Activated CD4-positive, alpha-beta T cell treated with anti-CD3 and anti-CD28 coated beads for 48 hours (primary cell): Measurements from ENCODE around the gene SLC27A2.
A peak's percentile ranks its signal among the peaks of the same experiment; 100 is the strongest.

Experiments used
- DNase-seq: peaks from one replicate; pipeline ENCODE4 v3.0.0-alpha.2; 2020

Gene SLC27A2

GRCh38 chr15:50244959-50245624, 63.1 kb downstream of the SLC27A2 start:
- no peak for DNase-seq

GRCh38 chr15:50246631-50247030, 64.6 kb downstream of the SLC27A2 start:
- no peak for DNase-seq

DNA sequence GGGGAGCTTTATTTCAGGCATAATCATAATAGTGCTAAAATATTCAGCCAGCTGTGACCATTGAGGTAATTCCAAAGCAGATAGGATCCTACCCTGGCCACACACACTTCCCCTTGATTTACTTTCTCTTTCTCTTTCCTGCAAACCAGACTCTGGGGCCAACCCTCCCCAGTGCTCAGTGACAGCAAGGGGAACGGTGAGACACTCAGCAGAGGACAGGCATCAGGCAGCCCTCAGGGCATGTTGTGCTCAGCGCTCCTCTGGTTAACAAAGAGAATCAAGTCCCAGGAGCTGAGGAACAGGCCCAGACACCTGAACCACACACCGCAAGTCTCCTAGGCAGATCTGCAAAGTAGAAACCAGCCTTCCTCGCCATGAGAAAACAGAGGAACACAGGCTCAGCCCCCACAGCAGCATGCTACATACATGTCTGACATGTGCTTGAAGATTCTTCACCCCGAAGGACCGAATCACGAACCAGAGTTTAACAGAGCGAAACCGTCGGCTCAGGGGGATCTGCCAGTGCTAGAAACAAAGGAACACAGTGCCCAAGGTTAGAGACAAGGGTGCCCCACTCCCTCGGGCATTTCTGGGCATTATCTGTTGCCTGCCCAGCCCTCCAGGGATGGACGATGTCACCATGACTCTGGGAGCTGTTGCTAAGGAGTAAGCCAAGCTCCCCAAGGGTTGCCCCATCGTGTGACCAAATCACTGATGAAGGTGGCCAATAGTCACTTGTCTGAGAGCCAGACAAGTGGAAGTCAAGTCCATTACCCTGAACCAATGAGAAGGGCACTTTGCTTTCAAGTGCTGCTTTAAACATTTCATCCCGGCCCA, 66.0 kb downstream of the SLC27A2 start:
- peak; percentile 66 for DNase-seq

DNA sequence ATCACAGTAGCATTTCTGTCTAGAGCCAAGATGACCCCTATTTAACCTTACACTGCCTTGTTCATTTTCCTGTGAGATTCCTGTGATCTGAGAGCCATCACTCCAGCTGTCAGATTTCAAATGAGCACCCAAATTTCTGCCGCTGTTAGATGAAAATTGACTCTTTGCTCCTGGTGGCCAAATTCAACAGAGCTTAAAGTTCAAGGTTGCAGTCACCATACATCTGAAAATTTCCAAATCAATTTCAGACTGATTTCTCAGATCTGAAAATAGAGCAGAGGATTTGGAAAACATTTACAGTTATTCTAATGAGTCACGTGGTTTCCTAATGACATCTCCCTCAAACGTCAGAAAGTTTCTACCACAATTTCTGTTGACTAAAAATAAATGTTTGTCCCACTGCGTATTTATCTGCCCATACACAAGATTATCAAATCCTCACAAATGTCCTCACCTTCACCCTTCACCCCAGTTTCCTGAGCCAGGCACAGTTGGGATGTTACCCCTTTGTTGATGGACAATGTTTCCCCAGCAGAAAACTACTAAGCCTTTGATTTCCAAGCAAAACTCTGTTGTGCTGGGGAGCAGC, 67.1 kb downstream of the SLC27A2 start:
- DNase-seq = no peak

DNA sequence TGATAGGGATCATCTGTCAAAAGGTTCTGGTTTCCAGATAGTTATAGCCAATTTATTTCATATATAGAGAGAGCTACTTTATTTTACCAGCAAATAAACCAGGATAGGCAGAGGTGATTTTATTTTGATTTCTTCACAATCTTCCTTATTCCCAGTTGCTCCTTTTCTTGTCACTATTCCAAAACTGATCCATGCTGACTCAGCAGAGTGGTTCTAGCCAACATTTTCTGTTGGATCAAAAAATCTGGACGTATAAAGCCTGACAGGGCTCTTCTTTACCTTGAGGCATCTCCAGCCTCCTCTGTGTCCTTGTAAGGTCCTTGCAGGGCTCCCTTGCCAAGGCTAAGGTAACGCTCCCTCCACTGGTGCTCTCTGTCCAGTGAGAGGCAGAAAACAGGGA, 67.7 kb downstream of the SLC27A2 start:
- DNase-seq = no peak

DNA sequence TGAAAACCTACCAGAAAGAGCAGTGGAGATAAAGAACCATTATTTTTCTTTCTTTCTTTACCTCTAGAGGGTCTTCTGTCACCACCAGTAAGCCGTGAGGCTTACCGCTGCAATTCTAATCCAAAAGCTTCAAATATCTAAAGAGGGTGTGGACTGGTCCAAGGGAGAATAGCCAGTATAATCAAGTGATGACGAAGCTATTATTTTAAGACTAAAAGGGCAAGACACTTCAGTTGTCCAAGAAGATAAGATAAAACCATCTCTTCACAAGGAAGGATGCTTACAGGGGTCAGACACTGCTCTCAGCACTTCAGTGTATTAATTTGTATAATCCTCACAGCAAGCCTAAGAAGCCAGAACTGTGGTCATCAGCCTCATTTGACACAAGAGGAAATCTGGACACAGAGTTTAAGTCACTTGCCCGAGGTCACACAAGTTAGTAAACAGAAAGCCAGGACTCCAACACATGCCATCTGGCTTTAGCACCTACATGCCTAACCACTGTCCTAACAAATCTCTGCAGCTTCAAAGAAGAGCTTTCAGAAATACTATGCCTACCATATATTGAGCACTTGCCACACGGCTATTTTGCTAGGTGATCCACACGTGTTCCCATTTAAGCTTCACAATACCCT, 68.9 kb downstream of the SLC27A2 start:
- DNase-seq = no peak

DNA sequence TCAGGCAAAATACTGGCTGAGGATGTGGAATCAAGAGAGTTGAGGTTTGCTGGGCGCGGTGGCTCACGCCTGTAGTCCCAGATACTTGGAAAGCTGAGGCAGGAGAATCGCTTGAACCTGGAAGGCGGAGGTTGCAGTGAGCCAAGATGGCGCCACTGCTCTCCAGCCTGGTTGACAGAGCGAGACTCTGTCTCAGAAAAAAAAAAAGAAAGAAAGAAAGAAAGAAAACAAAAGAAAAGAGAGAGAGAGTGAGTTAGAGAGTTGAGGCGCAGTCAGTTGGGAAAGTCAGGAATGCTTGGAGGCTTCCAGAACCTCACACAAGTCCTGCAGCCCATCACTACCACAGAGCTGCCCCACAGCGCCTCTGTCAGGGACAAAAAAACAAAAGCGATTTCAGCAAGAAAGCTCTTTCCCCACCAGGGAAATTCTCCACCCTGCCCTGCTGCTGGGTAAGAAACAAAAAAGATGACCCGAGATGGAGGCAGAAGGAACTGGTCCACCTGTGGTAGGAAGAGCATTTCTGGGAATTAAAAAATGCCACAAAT, 69.7 kb downstream of the SLC27A2 start:
- DNase-seq = no peak

DNA sequence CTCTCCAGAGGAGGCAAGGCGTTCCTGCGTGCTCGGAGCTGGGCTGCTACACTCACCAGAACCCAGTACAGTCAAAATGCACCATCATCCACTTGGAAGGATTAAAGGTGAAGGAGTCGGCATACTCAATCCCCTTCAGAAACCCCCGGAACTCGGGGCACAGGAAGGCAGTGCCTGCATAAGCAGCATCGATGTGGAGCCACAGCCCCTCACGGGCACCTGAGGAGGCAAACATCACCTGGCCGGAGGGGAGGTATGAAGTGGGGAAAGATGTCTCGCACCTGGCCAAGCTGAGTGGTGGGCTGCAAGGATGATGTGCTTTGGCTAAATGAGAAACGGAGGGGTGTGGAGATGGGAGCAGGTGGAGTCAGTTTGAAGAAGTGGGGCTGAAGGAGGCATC, 70.6 kb downstream of the SLC27A2 start:
- DNase-seq = no peak

GRCh38 chr15:50256188-50257041, 74.4 kb downstream of the SLC27A2 start:
- no peak for DNase-seq

GRCh38 chr15:50257332-50257731, 75.3 kb downstream of the SLC27A2 start:
- DNase-seq = no peak

GRCh38 chr15:50257924-50258323, 75.9 kb downstream of the SLC27A2 start:
- DNase-seq = no peak

DNA sequence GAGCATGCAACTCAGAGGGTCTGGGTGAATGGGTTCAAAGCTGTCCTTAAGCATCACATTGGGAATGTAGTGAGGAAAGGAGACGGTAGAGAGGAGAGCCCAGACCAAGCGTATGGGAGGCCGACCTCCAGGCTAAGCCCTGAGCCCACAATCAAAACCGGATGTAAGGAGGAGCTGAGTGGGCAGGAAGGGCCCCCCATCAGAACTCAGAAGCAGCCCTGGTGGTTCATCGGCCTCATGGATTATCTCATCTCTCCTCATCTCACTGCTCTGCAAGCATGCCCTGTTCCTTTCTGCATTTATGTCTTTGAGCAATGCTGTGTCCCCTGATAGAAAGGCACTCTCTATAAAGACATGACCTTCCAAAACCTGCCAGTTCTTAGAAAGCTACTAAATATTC, 77.3 kb downstream of the SLC27A2 start:
- DNase-seq = no peak

- DNase-seq = no peak
These were observed 79.0 kb downstream of the SLC27A2 start for GRCh38 chr15:50260969-50261496.

DNA sequence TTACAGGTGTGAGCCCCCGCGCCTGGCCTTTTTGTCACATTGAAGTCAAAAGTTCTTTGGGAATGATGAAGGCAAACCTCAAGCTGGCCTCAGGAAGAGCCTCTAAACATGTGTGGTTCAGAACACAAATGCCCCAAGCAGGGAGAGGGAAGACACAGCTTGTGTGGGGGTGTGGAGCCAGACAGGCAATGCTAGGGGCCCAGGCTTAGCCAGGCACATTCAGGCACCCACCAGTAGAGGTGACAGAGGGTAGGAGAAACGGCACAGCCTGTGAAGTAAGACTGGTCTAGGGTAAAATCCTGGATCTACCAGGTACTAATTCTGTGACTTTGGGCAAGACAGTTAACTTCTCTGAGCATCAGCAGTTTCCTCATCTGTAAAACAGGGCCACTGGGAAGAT, 80.0 kb downstream of the SLC27A2 start:
- peak; percentile 58 for DNase-seq

- DNase-seq = peak; percentile 65
These were observed 80.5 kb downstream of the SLC27A2 start for GRCh38 chr15:50262533-50262932.

- DNase-seq = no peak
These were observed 83.6 kb downstream of the SLC27A2 start, which contains the start of gene HDC for GRCh38 chr15:50265620-50266019. Gene HDC (minus strand): TSS chr15:50265726. CDS start chr15:50265623, 103 bp downstream.

- DNase-seq = no peak
These were observed 85.6 kb downstream of the SLC27A2 start for GRCh38 chr15:50267577-50267976.

DNA sequence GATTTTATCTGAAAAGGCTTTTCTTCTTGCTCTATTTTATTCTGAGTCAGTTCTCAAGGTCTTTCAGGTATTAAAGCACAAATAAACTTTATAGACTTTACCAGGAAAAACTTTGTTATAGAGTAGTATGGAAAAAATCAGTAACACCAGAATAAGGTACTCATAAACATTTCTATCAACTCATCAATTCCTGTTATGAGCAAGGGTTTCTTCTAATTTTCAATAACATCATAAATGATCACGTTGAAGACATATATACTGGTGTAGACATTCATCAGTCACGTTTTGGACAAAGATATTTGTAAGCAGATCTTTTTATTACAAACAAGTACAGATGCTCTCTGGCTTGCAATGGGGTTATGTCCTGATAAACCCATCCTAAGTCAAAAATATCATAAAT, 93.1 kb downstream of the SLC27A2 start:
- DNase-seq = no peak

DNA sequence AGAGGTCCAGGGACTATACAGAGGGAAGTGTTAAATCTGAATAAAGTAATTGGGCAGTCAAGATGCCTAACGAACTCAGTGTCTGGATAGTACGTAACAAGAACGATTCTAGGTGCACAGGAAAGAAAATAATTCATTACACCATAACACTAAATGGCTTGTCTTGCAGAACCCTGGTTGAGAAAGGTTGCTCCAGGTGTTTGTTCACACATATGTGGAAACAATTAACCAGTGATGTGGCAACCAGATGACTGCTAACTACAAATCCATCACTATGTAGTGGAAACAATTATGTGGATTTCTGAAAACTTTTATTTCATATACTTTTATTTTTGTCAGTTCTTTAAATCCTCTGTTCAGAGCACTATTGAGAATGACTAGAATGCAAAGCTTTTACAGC, 93.9 kb downstream of the SLC27A2 start:
- DNase-seq = no peak

GRCh38 chr15:50277370-50277769, 95.4 kb downstream of the SLC27A2 start:
- no peak for DNase-seq

DNA sequence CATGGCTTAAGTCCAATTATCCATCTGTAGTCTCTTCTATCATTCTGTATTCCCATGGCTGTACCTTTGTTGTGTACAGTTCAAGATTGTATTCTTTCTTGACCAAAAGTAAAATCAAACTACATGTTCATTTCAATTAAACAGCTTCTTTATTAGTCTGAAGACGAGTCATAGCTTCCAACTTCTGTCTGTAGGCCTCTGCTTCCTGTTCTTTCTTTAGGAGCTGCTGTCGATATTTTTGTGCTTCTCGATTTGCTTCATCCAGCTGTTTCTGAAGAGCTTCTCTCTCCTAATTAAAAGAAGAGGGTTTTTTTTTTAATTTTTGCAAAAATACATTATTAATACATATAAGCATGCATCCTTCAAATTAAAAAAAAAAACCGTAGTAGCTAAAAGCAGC, 96.5 kb downstream of the SLC27A2 start:
- DNase-seq = no peak

GRCh38 chr15:50280271-50280670, 98.3 kb downstream of the SLC27A2 start:
- DNase-seq = no peak
